NCI-H146 treated with DMSO at 0.1 percent for 48 hours (cell line): ENCODE results near the gene ATP8B4.
"Not testable (repeated sequence)": the region's sequence is repeated elsewhere in the genome, so short reads cannot be mapped to it uniquely, and the experiment has no call there.

Source experiments
- DNase-seq: peaks from one replicate; lab custom pipeline; 2025; ENCODE audit not compliant: unreplicated experiment; lab: John Stamatoyannopoulos, UW

The ATP8B4 gene

GRCh38 chr15:49963033-49963772, 155.8 kb downstream of the ATP8B4 start:
- DNase-seq = not testable (repeated sequence)

- no peak for DNase-seq
These were observed 156.9 kb downstream of the ATP8B4 start for GRCh38 chr15:49962044-49962602.

- DNase-seq = no peak
These were observed 165.6 kb downstream of the ATP8B4 start for GRCh38 chr15:49953421-49953820.

- DNase-seq = no peak
These were observed 172.4 kb downstream of the ATP8B4 start for GRCh38 chr15:49946681-49947080.

GRCh38 chr15:49934487-49934886, 184.5 kb downstream of the ATP8B4 start:
- no peak for DNase-seq

GRCh38 chr15:49927189-49927861, 191.7 kb downstream of the ATP8B4 start:
- no peak for DNase-seq

GRCh38 chr15:49926740-49927139, 192.3 kb downstream of the ATP8B4 start:
- DNase-seq = no peak

GRCh38 chr15:49923671-49924070, 195.4 kb downstream of the ATP8B4 start:
- DNase-seq = no peak

- DNase-seq = no peak
These were observed 200.0 kb downstream of the ATP8B4 start for GRCh38 chr15:49919034-49919433.

- DNase-seq = no peak
These were observed 200.9 kb downstream of the ATP8B4 start for GRCh38 chr15:49918121-49918520.

GRCh38 chr15:49916998-49917397, 202.0 kb downstream of the ATP8B4 start:
- no peak for DNase-seq

- DNase-seq = no peak
These were observed 203.2 kb downstream of the ATP8B4 start for GRCh38 chr15:49915822-49916221.

- no peak for DNase-seq
These were observed 210.1 kb downstream of the ATP8B4 start for GRCh38 chr15:49908933-49909295.

- DNase-seq = no peak
These were observed 210.6 kb downstream of the ATP8B4 start for GRCh38 chr15:49908236-49908932.

GRCh38 chr15:49906966-49907365, 212.1 kb downstream of the ATP8B4 start:
- DNase-seq = no peak

GRCh38 chr15:49905221-49905620, 213.8 kb downstream of the ATP8B4 start:
- DNase-seq = no peak

GRCh38 chr15:49904296-49904695, 214.7 kb downstream of the ATP8B4 start:
- no peak for DNase-seq

- no peak for DNase-seq
These were observed 216.1 kb downstream of the ATP8B4 start for GRCh38 chr15:49902685-49903501.

- DNase-seq = no peak
These were observed 216.9 kb downstream of the ATP8B4 start for GRCh38 chr15:49901996-49902684.

- DNase-seq = no peak
These were observed 217.7 kb downstream of the ATP8B4 start for GRCh38 chr15:49901321-49901720.
